CD8-positive, alpha-beta memory T cell (primary cell): ENCODE results near the gene ZBTB40. TPM values are rescaled to one million over a fixed set of nuclear protein-coding genes. Genes with fewer than 3 reads are reported as not detected.

Experiments used
- CTCF ChIA-PET: fragments of 350-600 bp; sonication (Branson Sonifier 250); formaldehyde crosslinking; loops from one replicate; lab custom pipeline; 2021; ENCODE audit warnings: antibody characterized with exemption; lab: Charles Lee
- POLR2A ChIA-PET: fragments of 350-600 bp; sonication (Branson Sonifier 250); formaldehyde crosslinking; loops from one replicate; lab custom pipeline; 2021; ENCODE audit warnings: antibody characterized with exemption; lab: Charles Lee
- DNase-seq, 5 donors: peaks; one replicate each; pipeline versions ENCODE4 v3.0.0 to v3.0.0-alpha.2; 2020 to 2022; ENCODE audit warnings: mixed read lengths in 1 of 5
- H3K27ac ChIP-seq: one replicate; pipeline ENCODE4 v1.7.0; 2013; ENCODE audit warnings: low read depth, mild to moderate bottlenecking, low read length, moderate library complexity
- H3K27me3 ChIP-seq: 2 replicates; pipeline ENCODE4 v1.7.0; 2013; ENCODE audit warnings: low read length, mild to moderate bottlenecking; ENCODE audit not compliant: insufficient read depth, poor library complexity, severe bottlenecking
- H3K36me3 ChIP-seq: 2 replicates; pipeline ENCODE4 v1.7.0; 2013; ENCODE audit warnings: mild to moderate bottlenecking, low read length, moderate library complexity; ENCODE audit not compliant: insufficient read depth
- H3K4me1 ChIP-seq: 2 replicates; pipeline ENCODE4 v1.7.0; 2013; ENCODE audit warnings: mild to moderate bottlenecking, low read length, moderate library complexity; ENCODE audit not compliant: insufficient read depth
- H3K4me3 ChIP-seq: 2 replicates; pipeline ENCODE4 v1.7.0; 2013; ENCODE audit warnings: mild to moderate bottlenecking, low read length
- H3K9me3 ChIP-seq: 2 replicates; pipeline ENCODE4 v1.7.0; 2013; ENCODE audit warnings: mild to moderate bottlenecking, low read length
- H3K27ac Mint-ChIP-seq, 8 donors: one replicate each; pipeline ENCODE4 v1.8.0; 2020 to 2021; ENCODE audit warnings: mixed read lengths in 8 of 8, mild to moderate bottlenecking in 6 of 8, inconsistent platforms in 3 of 8, moderate library complexity in 3 of 8
- H3K27me3 Mint-ChIP-seq, 2 donors: one replicate each; pipeline ENCODE4 v1.8.0; 2020 to 2021; ENCODE audit warnings: mixed read lengths in 2 of 2, mild to moderate bottlenecking in 1 of 2, moderate library complexity in 1 of 2
- H3K36me3 Mint-ChIP-seq, 3 donors: one replicate each; pipeline ENCODE4 v1.8.0; 2020 to 2021; ENCODE audit warnings: mixed read lengths in 3 of 3, inconsistent platforms in 1 of 3, mild to moderate bottlenecking in 1 of 3
- H3K4me1 Mint-ChIP-seq, 3 donors: one replicate each; pipeline ENCODE4 v1.8.0; 2020 to 2021; ENCODE audit warnings: mixed read lengths in 3 of 3, inconsistent platforms in 1 of 3, mild to moderate bottlenecking in 1 of 3
- H3K4me3 Mint-ChIP-seq, 7 donors: one replicate each; pipeline ENCODE4 v1.8.0; 2020 to 2021; ENCODE audit warnings: mixed read lengths in 7 of 7, mild to moderate bottlenecking in 6 of 7, moderate library complexity in 4 of 7, inconsistent platforms in 2 of 7
- H3K9me3 Mint-ChIP-seq, 5 donors: one replicate each; pipeline ENCODE4 v1.8.0; 2020 to 2022; ENCODE audit warnings: mixed read lengths in 5 of 5, mild to moderate bottlenecking in 3 of 5, moderate library complexity in 2 of 5, inconsistent platforms in 1 of 5
- polyA plus RNA-seq: library from polyadenylated mRNA; unstranded; fragments of 300-500 nt; fragmentation: Illumina TruSeq; gene quantifications from one replicate; pipeline ENCODE4 v1.2.3, GENCODE V29; 2021
- total RNA-seq, 2 experiments: library from RNA; stranded (reverse); gene quantifications; one replicate each; pipeline ENCODE4 v1.2.3, GENCODE V29; 2021

The ZBTB40 gene, protein sequence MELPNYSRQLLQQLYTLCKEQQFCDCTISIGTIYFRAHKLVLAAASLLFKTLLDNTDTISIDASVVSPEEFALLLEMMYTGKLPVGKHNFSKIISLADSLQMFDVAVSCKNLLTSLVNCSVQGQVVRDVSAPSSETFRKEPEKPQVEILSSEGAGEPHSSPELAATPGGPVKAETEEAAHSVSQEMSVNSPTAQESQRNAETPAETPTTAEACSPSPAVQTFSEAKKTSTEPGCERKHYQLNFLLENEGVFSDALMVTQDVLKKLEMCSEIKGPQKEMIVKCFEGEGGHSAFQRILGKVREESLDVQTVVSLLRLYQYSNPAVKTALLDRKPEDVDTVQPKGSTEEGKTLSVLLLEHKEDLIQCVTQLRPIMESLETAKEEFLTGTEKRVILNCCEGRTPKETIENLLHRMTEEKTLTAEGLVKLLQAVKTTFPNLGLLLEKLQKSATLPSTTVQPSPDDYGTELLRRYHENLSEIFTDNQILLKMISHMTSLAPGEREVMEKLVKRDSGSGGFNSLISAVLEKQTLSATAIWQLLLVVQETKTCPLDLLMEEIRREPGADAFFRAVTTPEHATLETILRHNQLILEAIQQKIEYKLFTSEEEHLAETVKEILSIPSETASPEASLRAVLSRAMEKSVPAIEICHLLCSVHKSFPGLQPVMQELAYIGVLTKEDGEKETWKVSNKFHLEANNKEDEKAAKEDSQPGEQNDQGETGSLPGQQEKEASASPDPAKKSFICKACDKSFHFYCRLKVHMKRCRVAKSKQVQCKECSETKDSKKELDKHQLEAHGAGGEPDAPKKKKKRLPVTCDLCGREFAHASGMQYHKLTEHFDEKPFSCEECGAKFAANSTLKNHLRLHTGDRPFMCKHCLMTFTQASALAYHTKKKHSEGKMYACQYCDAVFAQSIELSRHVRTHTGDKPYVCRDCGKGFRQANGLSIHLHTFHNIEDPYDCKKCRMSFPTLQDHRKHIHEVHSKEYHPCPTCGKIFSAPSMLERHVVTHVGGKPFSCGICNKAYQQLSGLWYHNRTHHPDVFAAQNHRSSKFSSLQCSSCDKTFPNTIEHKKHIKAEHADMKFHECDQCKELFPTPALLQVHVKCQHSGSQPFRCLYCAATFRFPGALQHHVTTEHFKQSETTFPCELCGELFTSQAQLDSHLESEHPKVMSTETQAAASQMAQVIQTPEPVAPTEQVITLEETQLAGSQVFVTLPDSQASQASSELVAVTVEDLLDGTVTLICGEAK
- total RNA-seq = 10 to 100 TPM; 29.5 to 30.0 TPM
- 4.1 TPM for polyA plus RNA-seq

DNA sequence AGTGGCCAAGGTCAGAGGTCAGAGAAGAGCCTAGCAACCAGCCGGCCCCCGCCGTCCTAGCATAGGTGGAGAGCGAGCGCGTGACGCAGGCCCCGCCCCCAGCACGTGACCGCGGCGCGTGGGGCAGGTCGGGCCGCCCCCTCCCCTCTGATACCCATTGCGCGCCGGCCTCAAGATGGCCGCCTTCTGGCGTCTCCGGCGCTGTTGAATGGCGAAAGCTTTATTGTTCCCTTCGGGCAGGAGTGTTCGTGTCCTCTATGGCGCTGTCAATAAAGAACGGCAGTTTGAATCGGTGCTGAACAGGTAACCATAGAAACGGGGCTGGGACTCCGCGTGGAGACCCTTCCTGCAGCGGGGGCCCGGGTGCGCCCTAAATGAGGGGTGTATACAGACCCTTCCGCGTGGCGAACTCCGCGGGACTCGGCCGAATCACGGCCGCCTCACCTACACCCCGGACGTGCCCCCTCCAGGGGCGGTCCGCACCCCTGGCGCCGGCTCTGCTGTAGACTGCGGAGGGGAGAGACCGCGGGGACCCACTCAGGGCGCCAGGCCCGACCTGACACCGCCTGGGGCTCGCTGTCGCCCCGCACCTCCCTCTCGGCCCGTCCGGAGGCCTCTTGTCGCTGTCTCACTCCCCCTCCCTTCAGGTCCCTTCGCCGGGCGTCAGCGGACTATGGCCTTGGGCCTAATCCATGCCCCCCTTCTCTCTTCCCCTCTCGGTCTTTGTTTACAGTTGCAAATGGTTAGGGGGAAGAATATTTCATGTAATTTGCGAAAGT, at the start of gene ZBTB40:
TSS of gene ZBTB40 (plus strand) at position 150 of the 779 bp plus-strand sequence. CDS start 38,098 bp downstream, outside the sequence.
- peak within 1 kb of the TSS; percentile 93 for H3K27ac ChIP-seq
- H3K27ac Mint-ChIP-seq = peak within 1 kb of the TSS; percentile 91 to 99 (median 96)
- no peaks in the 10 kb centered on the region for H3K27me3 ChIP-seq
- H3K36me3 Mint-ChIP-seq = peaks cover 0 to 10% (median 2%) of the 10 kb centered on the region in 3 donors
- no peaks in the 10 kb centered on the region for H3K36me3 ChIP-seq
- CTCF ChIA-PET = interaction anchor here (1.3 kb wide), 1 partner anchor 11 kb away, joined by 3 read pairs; no protein-coding TSS in a partner anchor
- H3K4me1 ChIP-seq = peaks cover 20% of the 10 kb centered on the region
- H3K4me3 Mint-ChIP-seq = peak within 1 kb of the TSS; percentile 88 to 96 (median 93)
- no peaks in the 10 kb centered on the region for H3K9me3 ChIP-seq
- H3K4me1 Mint-ChIP-seq = peaks cover 31 to 56% (median 41%) of the 10 kb centered on the region in 3 donors
- H3K27me3 Mint-ChIP-seq = peaks cover 0 to 3% of the 10 kb centered on the region in 2 donors
- peak within 1 kb of the TSS; percentile 90 for H3K4me3 ChIP-seq
- H3K9me3 Mint-ChIP-seq = no peaks in the 10 kb centered on the region
- POLR2A ChIA-PET = interaction anchor here (0.9 to 1.6 kb wide), 2 partner anchors 9 to 22 kb away, joined by 3 to 5 read pairs; no protein-coding TSS in a partner anchor
- DNase-seq = peak; percentile 88 to 96 (median 94)

DNA sequence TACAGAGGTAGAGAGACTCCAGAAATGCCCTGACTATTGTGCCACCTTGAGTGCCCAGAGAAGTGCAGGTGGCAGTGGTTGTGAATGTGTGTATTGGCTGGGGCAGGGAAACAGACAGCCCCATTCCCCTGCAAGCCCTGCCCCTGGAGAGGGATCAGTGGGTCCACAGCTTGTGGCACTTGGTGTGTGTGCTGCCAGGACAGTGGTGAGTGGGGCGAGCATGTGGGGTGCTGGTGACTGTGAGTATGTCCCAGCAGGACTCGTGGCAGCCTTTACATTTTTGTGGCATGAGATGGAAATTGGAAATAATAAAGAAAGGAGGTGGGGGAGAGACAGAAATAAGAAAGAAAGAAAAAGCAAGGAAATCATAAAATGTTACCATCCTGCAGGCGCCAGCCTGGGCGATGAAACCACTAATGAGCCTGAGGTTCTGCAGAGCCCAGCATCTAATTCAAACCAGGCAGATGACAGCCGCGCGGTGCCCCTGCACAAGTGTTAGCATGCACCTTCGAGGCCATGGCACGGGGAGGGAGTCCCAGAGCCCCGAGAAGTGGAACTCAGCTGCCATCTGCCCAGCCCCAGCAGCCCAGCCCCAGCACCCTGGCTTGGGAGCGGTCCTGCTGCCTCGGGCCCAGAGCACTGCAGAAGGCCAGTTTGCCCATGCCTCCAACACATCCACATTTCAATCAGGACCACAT, 49.1 kb upstream of the ZBTB40 start:
- no peaks in the 10 kb centered on the region for H3K9me3 Mint-ChIP-seq
- peaks cover 16 to 25% (median 20%) of the 10 kb centered on the region in 3 donors for H3K4me1 Mint-ChIP-seq
- no peak overlapping the region for H3K27ac Mint-ChIP-seq
- H3K36me3 ChIP-seq = no peaks in the 10 kb centered on the region
- no peak overlapping the region for H3K4me3 Mint-ChIP-seq
- no peak overlapping the region for H3K27ac ChIP-seq
- no peak for DNase-seq
- no peaks in the 10 kb centered on the region for H3K9me3 ChIP-seq
- ChIA-PET CTCF (interaction anchor here (0.9 kb wide), 2 partner anchors 14 to 294 kb away, joined by 3 read pairs; no protein-coding TSS in a partner anchor), POLR2A (no interaction called here)
- H3K4me3 ChIP-seq = no peak overlapping the region
- peaks cover 17% of the 10 kb centered on the region for H3K4me1 ChIP-seq
- H3K36me3 Mint-ChIP-seq = no peaks in the 10 kb centered on the region
- H3K27me3 ChIP-seq = peaks cover 30% of the 10 kb centered on the region
- H3K27me3 Mint-ChIP-seq = peaks cover 31 to 55% of the 10 kb centered on the region in 2 donors

DNA sequence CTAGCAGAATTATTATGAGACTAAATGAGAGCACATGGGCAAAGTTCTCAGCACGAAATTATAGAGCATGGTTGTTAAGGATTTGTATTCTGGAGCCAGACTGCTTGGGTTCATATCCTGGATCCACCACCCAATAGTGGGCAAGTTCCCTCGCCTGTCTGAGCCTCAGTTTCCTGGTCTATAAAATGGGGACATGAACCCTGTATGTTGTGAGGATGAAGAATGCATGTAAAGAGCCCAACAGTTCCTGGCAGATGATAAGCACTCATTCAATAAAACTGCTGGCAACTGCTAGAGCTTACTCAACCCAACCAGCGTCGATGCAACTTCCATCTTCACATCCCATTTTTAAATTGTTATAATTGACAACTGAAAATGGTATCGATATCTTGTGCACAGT, 47.2 kb upstream of the ZBTB40 start:
- Histone ChIP-seq H3K4me1 (no peaks in the 10 kb centered on the region), H3K36me3 (no peaks in the 10 kb centered on the region), H3K27ac (no peak overlapping the region), H3K4me3 (no peak overlapping the region), H3K9me3 (no peaks in the 10 kb centered on the region), H3K27me3 (peaks cover 13% of the 10 kb centered on the region)
- Mint-ChIP-seq H3K4me3 (no peak overlapping the region), H3K27me3 (peaks cover 27 to 47% of the 10 kb centered on the region in 2 donors), H3K36me3 (no peaks in the 10 kb centered on the region), H3K4me1 (peaks cover 0 to 5% (median 1%) of the 10 kb centered on the region in 3 donors), H3K9me3 (no peaks in the 10 kb centered on the region), H3K27ac (no peak overlapping the region)
- ChIA-PET POLR2A (no interaction called here), CTCF (no interaction called here)
- DNase-seq = no peak

DNA sequence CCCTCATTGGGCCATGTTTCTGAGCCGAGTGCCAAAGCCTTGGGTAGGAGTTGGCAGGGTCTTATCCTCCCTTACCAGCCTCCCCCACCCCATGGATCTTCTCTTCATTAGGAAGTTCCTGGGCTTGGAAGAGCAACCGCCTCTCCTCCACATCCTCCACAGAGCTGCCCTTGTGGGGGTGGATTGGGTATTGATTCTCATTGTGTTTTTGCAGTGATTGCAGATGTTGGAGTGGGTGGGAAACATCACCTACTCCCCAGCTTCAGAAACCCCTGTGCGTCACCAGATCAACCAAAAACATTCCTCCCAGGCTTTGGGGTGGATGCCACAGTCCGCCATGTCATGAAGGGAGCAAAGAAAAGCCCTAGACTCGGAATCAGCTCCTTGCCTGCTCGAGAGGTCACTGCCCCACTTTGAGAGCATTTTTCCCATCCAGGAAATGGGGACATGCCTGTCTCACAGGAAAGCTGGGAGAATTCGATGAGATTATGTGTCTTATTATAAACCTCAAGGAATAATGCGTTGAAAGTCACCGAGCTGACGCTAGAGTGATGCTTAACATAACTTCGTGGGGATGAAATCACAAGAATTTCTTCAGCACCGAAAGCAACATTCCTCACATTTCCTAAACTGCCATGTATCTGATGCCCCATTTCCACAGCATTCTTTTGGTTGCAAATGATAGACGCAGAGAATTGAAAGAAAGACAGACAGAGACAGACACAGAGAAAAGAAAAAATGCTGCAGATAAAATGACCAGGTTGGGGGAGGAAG, 44.7 kb upstream of the ZBTB40 start:
- ChIA-PET POLR2A (interaction anchor here (0.6 kb wide), 1 partner anchor 59 kb away, joined by 4 read pairs; no protein-coding TSS in a partner anchor), CTCF (no interaction called here)
- Mint-ChIP-seq H3K4me1 (no peaks in the 10 kb centered on the region), H3K4me3 (no peak overlapping the region), H3K27me3 (peaks cover 13 to 30% of the 10 kb centered on the region in 2 donors), H3K27ac (no peak overlapping the region), H3K36me3 (no peaks in the 10 kb centered on the region), H3K9me3 (peaks cover 0 to 2% (median 0%) of the 10 kb centered on the region in 5 donors)
- Histone ChIP-seq H3K4me1 (no peaks in the 10 kb centered on the region), H3K4me3 (no peak overlapping the region), H3K27ac (no peak overlapping the region), H3K9me3 (no peaks in the 10 kb centered on the region), H3K36me3 (no peaks in the 10 kb centered on the region), H3K27me3 (peaks cover 4% of the 10 kb centered on the region)
- no peak for DNase-seq

DNA sequence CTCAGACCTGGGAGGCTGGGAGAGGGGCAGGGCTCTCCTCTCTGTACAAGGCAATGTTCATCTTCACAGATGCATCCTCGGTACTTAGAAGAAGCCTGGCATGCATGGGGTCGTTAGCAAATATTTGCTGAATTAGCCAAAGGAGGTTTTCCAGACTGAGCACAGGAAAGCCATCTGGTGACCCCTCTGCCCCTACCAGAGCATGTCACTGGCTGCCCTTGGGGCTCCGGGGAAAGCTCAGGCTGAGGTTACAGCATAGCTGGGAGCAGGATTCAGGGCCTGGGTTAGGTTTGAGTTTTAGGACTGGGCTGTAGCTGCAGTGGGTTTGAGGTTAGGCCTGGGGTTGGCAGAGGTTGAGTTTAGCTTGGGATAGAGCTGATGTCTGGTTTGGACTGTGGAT, 43.4 kb upstream of the ZBTB40 start:
- H3K4me1 Mint-ChIP-seq = no peaks in the 10 kb centered on the region
- H3K9me3 Mint-ChIP-seq = peaks cover 0 to 2% (median 0%) of the 10 kb centered on the region in 5 donors
- no peaks in the 10 kb centered on the region for H3K4me1 ChIP-seq
- ChIA-PET CTCF (interaction anchor here (1.5 kb wide), 1 partner anchor 9 kb away, joined by 3 read pairs; no protein-coding TSS in a partner anchor), POLR2A (no interaction called here)
- no peak overlapping the region for H3K4me3 Mint-ChIP-seq
- peaks cover 11 to 25% of the 10 kb centered on the region in 2 donors for H3K27me3 Mint-ChIP-seq
- no peaks in the 10 kb centered on the region for H3K36me3 ChIP-seq
- H3K9me3 ChIP-seq = no peaks in the 10 kb centered on the region
- DNase-seq = no peak
- H3K27ac Mint-ChIP-seq = no peak overlapping the region
- H3K4me3 ChIP-seq = no peak overlapping the region
- H3K36me3 Mint-ChIP-seq = no peaks in the 10 kb centered on the region
- H3K27me3 ChIP-seq = peaks cover 4% of the 10 kb centered on the region
- H3K27ac ChIP-seq = no peak overlapping the region

DNA sequence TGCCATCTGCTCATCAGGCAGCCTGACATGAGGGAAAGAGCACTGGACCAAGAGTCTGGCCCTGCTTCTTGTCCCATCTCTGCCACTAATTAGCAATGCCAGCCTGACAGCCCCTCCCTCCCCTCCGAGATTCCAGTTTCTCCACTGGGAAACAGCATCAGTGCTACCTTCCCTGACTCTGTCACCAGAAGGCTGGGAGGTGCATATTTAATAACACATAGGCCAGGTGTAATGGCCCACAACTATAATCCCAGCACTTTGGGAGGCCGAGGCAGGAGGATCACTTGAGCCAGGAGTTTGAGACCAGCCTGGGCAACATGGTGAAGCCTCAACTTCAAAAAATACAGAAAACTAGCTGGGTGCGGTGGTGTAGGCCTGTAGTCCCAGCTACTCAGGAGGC, 41.2 kb upstream of the ZBTB40 start:
- POLR2A ChIA-PET = no interaction called here

More for the DNA sequence above, 41.2 kb upstream of the ZBTB40 start:
- H3K27me3 ChIP-seq = peaks cover 5% of the 10 kb centered on the region
- H3K4me1 ChIP-seq = no peaks in the 10 kb centered on the region
- no peak overlapping the region for H3K27ac ChIP-seq
- DNase-seq = no peak
- no peaks in the 10 kb centered on the region for H3K36me3 ChIP-seq
- Mint-ChIP-seq H3K36me3 (no peaks in the 10 kb centered on the region), H3K27ac (no peak overlapping the region), H3K4me3 (no peak overlapping the region), H3K4me1 (no peaks in the 10 kb centered on the region), H3K27me3 (peaks cover 8 to 15% of the 10 kb centered on the region in 2 donors), H3K9me3 (peaks cover 0 to 2% (median 0%) of the 10 kb centered on the region in 5 donors)
- H3K9me3 ChIP-seq = no peaks in the 10 kb centered on the region
- no peak overlapping the region for H3K4me3 ChIP-seq
- CTCF ChIA-PET = no interaction called here
